ENCODE results near the gene GRK1. TPM values are rescaled to one million over a fixed set of nuclear protein-coding genes. Genes with fewer than 3 reads are reported as not detected.

GRK1 gene
- 0.11 TPM in 1 of 2 replicates, not detected in the other for total RNA-seq

GRCh38 chr13:113666951-113667701 is at the start of gene GRK1:
GRK1 (plus strand) TSS chr13:113667219; CDS start chr13:113667387, 168 bp downstream.

DNA sequence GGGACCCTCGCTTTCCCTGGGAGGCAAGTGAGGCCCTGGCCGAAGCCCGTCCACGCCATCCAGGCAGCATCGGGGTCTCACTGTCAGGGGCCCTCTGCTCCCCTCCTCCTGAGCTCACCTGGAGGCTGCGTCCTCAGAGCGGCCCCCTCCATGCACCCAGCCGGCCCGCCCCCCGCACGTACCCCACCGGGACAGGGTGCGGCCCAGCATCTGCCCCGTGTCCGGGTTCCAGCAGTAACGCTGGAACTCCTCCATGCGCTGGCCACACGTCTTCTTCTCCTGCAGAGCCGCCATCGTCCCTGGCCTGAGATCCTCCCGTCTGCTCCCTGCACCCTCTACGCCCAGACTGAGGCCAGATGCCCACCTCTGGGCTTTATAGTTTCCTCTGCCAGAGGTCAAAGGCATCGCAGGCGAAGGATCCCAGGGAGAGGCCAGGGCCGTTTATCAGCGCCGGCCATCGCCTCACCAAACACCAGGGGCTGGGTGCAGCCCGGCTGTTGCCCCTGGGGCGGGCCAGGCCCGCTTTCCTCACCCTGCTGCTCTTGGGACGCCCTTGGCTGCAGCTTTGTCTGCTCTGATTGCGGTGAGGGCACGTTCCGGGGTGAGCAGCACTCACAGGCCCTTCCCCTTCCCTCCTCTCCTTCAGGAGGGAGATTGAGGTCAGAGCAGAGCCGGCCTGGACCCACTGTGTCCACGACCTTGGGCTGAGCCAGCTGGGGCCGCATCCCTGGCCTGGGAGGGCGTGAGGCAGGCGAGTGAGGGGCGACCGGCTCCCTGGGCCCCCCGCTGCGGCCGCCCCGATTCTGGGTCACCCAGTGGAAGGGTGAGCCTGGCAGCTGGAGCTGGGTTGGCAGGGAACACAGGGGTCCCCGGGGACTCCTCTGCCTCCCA is 8.9 kb upstream of the GRK1 start, which contains the start of gene ATP4B:
TSS of gene ATP4B (minus strand) at position 348 of the 891 bp plus-strand sequence. CDS start at position 294, 54 bp downstream.

GRCh38 chr13:113758651-113759524 is 91.9 kb downstream of the GRK1 start, which contains the start of gene TMEM255B:
TMEM255B (plus strand) TSS chr13:113759226; CDS start chr13:113759270, 44 bp downstream.

Other genes with a start within 250 kb of the GRK1 start
- 0.75 and 0.77 TPM in 2 replicates for gene ADPRHL1, start 213.7 kb upstream of the GRK1 start, total RNA-seq
- gene DCUN1D2, start 176.5 kb upstream of the GRK1 start, total RNA-seq: 11.2 and 11.4 TPM in 2 replicates
- 53.5 and 97.5 TPM in 2 replicates for gene TFDP1, start 82.5 kb upstream of the GRK1 start, total RNA-seq
- not detected in 2 replicates for gene ATP4B, start 9.0 kb upstream of the GRK1 start, total RNA-seq
- gene TMEM255B, start 92.0 kb downstream of the GRK1 start, total RNA-seq: 1.3 and 3.4 TPM in 2 replicates
- gene GAS6, start 196.9 kb downstream of the GRK1 start, total RNA-seq: 98.8 and 272 TPM in 2 replicates